ENCODE measurements around the gene ZNF407.

DNA sequence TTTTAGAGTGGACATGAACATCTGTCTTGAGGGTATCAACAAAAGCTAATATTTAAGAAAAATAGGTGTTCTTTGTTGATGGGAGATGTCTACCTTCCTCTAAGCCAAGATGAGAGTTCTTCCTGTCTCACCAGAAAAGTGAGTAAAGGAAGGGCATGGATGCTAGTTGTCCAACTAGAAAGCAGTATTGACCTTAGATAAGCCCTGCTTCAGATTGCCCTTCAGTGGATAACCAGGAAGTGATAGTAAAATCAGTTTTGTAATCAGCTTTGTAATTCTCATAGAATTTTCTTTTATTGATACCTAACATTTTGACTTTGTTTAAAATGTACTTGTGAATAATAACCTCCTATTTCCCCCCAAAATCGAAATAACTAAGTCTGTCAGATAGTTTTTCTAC lies 134.7 kb downstream of the ZNF407 start:
- TF ChIP-seq, protein P1, sequence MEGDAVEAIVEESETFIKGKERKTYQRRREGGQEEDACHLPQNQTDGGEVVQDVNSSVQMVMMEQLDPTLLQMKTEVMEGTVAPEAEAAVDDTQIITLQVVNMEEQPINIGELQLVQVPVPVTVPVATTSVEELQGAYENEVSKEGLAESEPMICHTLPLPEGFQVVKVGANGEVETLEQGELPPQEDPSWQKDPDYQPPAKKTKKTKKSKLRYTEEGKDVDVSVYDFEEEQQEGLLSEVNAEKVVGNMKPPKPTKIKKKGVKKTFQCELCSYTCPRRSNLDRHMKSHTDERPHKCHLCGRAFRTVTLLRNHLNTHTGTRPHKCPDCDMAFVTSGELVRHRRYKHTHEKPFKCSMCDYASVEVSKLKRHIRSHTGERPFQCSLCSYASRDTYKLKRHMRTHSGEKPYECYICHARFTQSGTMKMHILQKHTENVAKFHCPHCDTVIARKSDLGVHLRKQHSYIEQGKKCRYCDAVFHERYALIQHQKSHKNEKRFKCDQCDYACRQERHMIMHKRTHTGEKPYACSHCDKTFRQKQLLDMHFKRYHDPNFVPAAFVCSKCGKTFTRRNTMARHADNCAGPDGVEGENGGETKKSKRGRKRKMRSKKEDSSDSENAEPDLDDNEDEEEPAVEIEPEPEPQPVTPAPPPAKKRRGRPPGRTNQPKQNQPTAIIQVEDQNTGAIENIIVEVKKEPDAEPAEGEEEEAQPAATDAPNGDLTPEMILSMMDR (IDR thresholded peaks at IDR 0.05) = no peak
- no peak for TF ChIP-seq EP300 (IDR thresholded peaks at IDR 0.05)

Measured in stomach (tissue), 4 donors.